T-helper 2 cell treated with Interferon-gamma antibody and Interleukin-4, amounts not matched to agents 5 μg/mL and 100 μg/mL, for 36 hours (primary cell): ENCODE data around the gene OR8B3.

Experiments used
- DNase-seq: peaks from one replicate; pipeline ENCODE4 v3.0.0; 2021; ENCODE audit warnings: low spot score
- H3K27ac Mint-ChIP-seq: one replicate; pipeline ENCODE4 v1.8.0; 2021; ENCODE audit warnings: mild to moderate bottlenecking, mixed read lengths
- H3K27me3 Mint-ChIP-seq: one replicate; pipeline ENCODE4 v1.8.0; 2021; ENCODE audit warnings: low read depth, mixed read lengths
- H3K36me3 Mint-ChIP-seq: one replicate; pipeline ENCODE4 v1.8.0; 2021; ENCODE audit warnings: low read depth, mixed read lengths
- H3K4me1 Mint-ChIP-seq: one replicate; pipeline ENCODE4 v1.8.0; 2021; ENCODE audit warnings: low read depth, mixed read lengths
- H3K4me3 Mint-ChIP-seq: one replicate; pipeline ENCODE4 v1.8.0; 2022; ENCODE audit warnings: mild to moderate bottlenecking, moderate library complexity, mixed read lengths
- H3K9me3 Mint-ChIP-seq: one replicate; pipeline ENCODE4 v1.8.0; 2021; ENCODE audit warnings: mixed read lengths

OR8B3 gene

GRCh38 chr11:124398924-124399323 lies at the start of gene OR8B3:
TSS of gene OR8B3 (minus strand) at chr11:124399024. CDS start at chr11:124397351, 1,673 bp downstream.
- H3K4me3 Mint-ChIP-seq, result no peak within 1 kb of the TSS
- H3K27ac Mint-ChIP-seq, result no peak within 1 kb of the TSS
- H3K27me3 Mint-ChIP-seq, result no peaks in the 10 kb centered on the region
- no peaks in the 10 kb centered on the region for H3K36me3 Mint-ChIP-seq
- peaks cover 2% of the 10 kb centered on the region for H3K4me1 Mint-ChIP-seq
- no peaks in the 10 kb centered on the region for H3K9me3 Mint-ChIP-seq
- no peak for DNase-seq

- Mint-ChIP-seq H3K36me3 (no peaks in the 10 kb centered on the region), H3K4me1 (no peaks in the 10 kb centered on the region), H3K27me3 (no peaks in the 10 kb centered on the region), H3K4me3 (no peak overlapping the region), H3K9me3 (no peaks in the 10 kb centered on the region), H3K27ac (no peak overlapping the region)
- no peak for DNase-seq
Observed at GRCh38 chr11:124446916-124447315, 48.1 kb upstream of the OR8B3 start.

GRCh38 chr11:124445646-124446150 lies 46.9 kb upstream of the OR8B3 start, which contains the start of gene OR8B8:
TSS of gene OR8B8 (minus strand) at chr11:124445696. CDS start at chr11:124441085, 4,611 bp downstream.
- no peaks in the 10 kb centered on the region for H3K9me3 Mint-ChIP-seq
- no peaks in the 10 kb centered on the region for H3K27me3 Mint-ChIP-seq
- H3K4me3 Mint-ChIP-seq, result no peak within 1 kb of the TSS

GRCh38 chr11:124442847-124443246 lies 44.0 kb upstream of the OR8B3 start:
- Mint-ChIP-seq H3K27me3 (no peaks in the 10 kb centered on the region), H3K4me3 (no peak overlapping the region), H3K9me3 (no peaks in the 10 kb centered on the region), H3K36me3 (no peaks in the 10 kb centered on the region), H3K4me1 (no peaks in the 10 kb centered on the region), H3K27ac (no peak overlapping the region)
- no peak for DNase-seq

More at GRCh38 chr11:124445646-124446150, 46.9 kb upstream of the OR8B3 start, which contains the start of gene OR8B8:
- Mint-ChIP-seq H3K4me1 (no peaks in the 10 kb centered on the region), H3K36me3 (no peaks in the 10 kb centered on the region), H3K27ac (no peak within 1 kb of the TSS)
- DNase-seq, result no peak

- no peak overlapping the region for H3K27ac Mint-ChIP-seq
- H3K27me3 Mint-ChIP-seq, result no peaks in the 10 kb centered on the region
- no peak overlapping the region for H3K4me3 Mint-ChIP-seq
- H3K36me3 Mint-ChIP-seq, result no peaks in the 10 kb centered on the region
- H3K4me1 Mint-ChIP-seq, result no peaks in the 10 kb centered on the region
- no peaks in the 10 kb centered on the region for H3K9me3 Mint-ChIP-seq
- DNase-seq, result no peak
Observed at GRCh38 chr11:124442442-124442841, 43.6 kb upstream of the OR8B3 start.

GRCh38 chr11:124441519-124441918 lies 42.7 kb upstream of the OR8B3 start:
- DNase-seq, result no peak
- no peaks in the 10 kb centered on the region for H3K36me3 Mint-ChIP-seq
- H3K4me3 Mint-ChIP-seq, result no peak overlapping the region
- no peaks in the 10 kb centered on the region for H3K9me3 Mint-ChIP-seq
- H3K27ac Mint-ChIP-seq, result no peak overlapping the region
- no peaks in the 10 kb centered on the region for H3K27me3 Mint-ChIP-seq
- no peaks in the 10 kb centered on the region for H3K4me1 Mint-ChIP-seq

- Mint-ChIP-seq H3K27me3 (no peaks in the 10 kb centered on the region), H3K4me1 (no peaks in the 10 kb centered on the region), H3K9me3 (no peaks in the 10 kb centered on the region), H3K36me3 (no peaks in the 10 kb centered on the region), H3K4me3 (no peak overlapping the region), H3K27ac (no peak overlapping the region)
- DNase-seq, result no peak
Observed at GRCh38 chr11:124441081-124441480, 42.3 kb upstream of the OR8B3 start.

- Mint-ChIP-seq H3K4me1 (no peaks in the 10 kb centered on the region), H3K36me3 (no peaks in the 10 kb centered on the region), H3K4me3 (no peak overlapping the region), H3K27ac (no peak overlapping the region), H3K9me3 (no peaks in the 10 kb centered on the region), H3K27me3 (no peaks in the 10 kb centered on the region)
- DNase-seq, result no peak
Observed at GRCh38 chr11:124440608-124441007, 41.8 kb upstream of the OR8B3 start.

- H3K27me3 Mint-ChIP-seq, result no peaks in the 10 kb centered on the region
- DNase-seq, result no peak
- no peak overlapping the region for H3K27ac Mint-ChIP-seq
- no peak overlapping the region for H3K4me3 Mint-ChIP-seq
- no peaks in the 10 kb centered on the region for H3K4me1 Mint-ChIP-seq
- H3K36me3 Mint-ChIP-seq, result no peaks in the 10 kb centered on the region
- H3K9me3 Mint-ChIP-seq, result peaks cover under 1% of the 10 kb centered on the region
Observed at GRCh38 chr11:124434699-124435098, 35.9 kb upstream of the OR8B3 start.

- H3K36me3 Mint-ChIP-seq, result no peaks in the 10 kb centered on the region
- no peak overlapping the region for H3K4me3 Mint-ChIP-seq
- no peak overlapping the region for H3K27ac Mint-ChIP-seq
- peaks cover 4% of the 10 kb centered on the region for H3K9me3 Mint-ChIP-seq
- DNase-seq, result no peak
- H3K4me1 Mint-ChIP-seq, result no peaks in the 10 kb centered on the region
- no peaks in the 10 kb centered on the region for H3K27me3 Mint-ChIP-seq
Observed at GRCh38 chr11:124429599-124429998, 30.8 kb upstream of the OR8B3 start.

GRCh38 chr11:124424384-124424921 lies 25.6 kb upstream of the OR8B3 start, which contains the start of gene OR8B4:
TSS of gene OR8B4 (minus strand) at chr11:124424871. CDS start at chr11:124424871, 0 bp downstream.
- no peaks in the 10 kb centered on the region for H3K36me3 Mint-ChIP-seq
- H3K27me3 Mint-ChIP-seq, result no peaks in the 10 kb centered on the region
- no peak for DNase-seq
- H3K4me3 Mint-ChIP-seq, result no peak within 1 kb of the TSS
- no peak within 1 kb of the TSS for H3K27ac Mint-ChIP-seq
- no peaks in the 10 kb centered on the region for H3K4me1 Mint-ChIP-seq
- peaks cover under 1% of the 10 kb centered on the region for H3K9me3 Mint-ChIP-seq

GRCh38 chr11:124421043-124421442 lies 22.2 kb upstream of the OR8B3 start:
- Mint-ChIP-seq H3K36me3 (no peaks in the 10 kb centered on the region), H3K4me3 (no peak overlapping the region), H3K27me3 (peaks cover 4% of the 10 kb centered on the region), H3K27ac (no peak overlapping the region), H3K9me3 (no peaks in the 10 kb centered on the region), H3K4me1 (no peaks in the 10 kb centered on the region)
- no peak for DNase-seq

GRCh38 chr11:124415356-124415923 lies 16.6 kb upstream of the OR8B3 start:
- peaks cover 5% of the 10 kb centered on the region for H3K27me3 Mint-ChIP-seq

GRCh38 chr11:124409906-124410305 lies 11.1 kb upstream of the OR8B3 start:
- H3K4me1 Mint-ChIP-seq, result no peaks in the 10 kb centered on the region
- H3K4me3 Mint-ChIP-seq, result no peak overlapping the region
- H3K9me3 Mint-ChIP-seq, result no peaks in the 10 kb centered on the region
- H3K27me3 Mint-ChIP-seq, result peaks cover 8% of the 10 kb centered on the region
- DNase-seq, result no peak
- no peak overlapping the region for H3K27ac Mint-ChIP-seq
- no peaks in the 10 kb centered on the region for H3K36me3 Mint-ChIP-seq

More at GRCh38 chr11:124415356-124415923, 16.6 kb upstream of the OR8B3 start:
- no peaks in the 10 kb centered on the region for H3K9me3 Mint-ChIP-seq
- no peak overlapping the region for H3K4me3 Mint-ChIP-seq
- no peaks in the 10 kb centered on the region for H3K36me3 Mint-ChIP-seq
- DNase-seq, result no peak
- H3K27ac Mint-ChIP-seq, result no peak overlapping the region
- H3K4me1 Mint-ChIP-seq, result no peaks in the 10 kb centered on the region
